ENCODE measurements around the gene ANKLE1. TPM values are rescaled to one million over a fixed set of nuclear protein-coding genes. Genes with fewer than 3 reads are reported as not detected.
A peak's percentile ranks its signal among the peaks of the same experiment; 100 is the strongest.

The ANKLE1 gene
- total and polyA plus RNA-seq, 10 of the 15 experiments (the other 5 are each of a cell fraction or from before 2014, with no cell fraction given), result 2.2 to 17.9 (median 10.9) TPM

DNA sequence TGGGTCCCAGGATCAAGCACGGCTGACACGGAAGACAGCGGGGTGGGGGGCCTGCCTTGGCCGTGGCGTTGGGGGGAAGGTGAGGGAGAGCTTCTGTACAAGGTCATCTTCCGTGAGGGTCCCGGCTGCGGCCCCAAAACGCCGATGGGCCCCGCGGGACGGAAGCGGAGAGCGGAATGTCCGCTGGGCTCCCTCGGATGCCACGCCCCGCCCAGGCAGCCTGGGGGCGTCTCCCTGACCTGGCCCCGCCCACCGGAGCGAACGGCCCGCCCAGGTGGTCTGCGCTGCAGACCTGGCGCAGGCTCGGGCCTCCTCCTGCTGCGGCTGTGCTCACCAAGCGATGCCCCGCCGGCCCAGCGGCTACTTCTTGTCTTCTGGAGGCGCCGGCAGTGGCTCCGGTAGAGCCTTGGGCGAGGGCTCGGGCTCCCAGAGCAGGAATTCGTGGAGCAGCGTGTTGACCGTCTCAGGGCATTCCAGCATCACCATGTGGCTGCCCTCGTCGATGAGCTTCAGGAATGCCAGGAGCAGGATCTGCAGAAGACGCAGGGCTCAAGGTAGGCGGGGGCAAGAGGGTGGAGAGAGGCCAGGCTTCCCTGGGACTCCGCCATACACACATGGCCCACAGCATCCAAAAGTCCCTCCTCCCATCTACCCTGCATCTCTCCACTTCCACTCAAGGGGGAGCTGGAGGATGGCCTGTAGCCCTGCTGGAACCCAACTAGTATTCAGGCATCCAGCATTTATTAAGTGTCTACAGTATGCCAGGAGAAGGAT lies 10.8 kb downstream of the ANKLE1 start:
- peak; percentile 97 for ATAC-seq
- peak; percentile 82 for TF ChIP-seq POLR2A (IDR thresholded peaks at IDR 0.05; ENCODE audit: low read depth, low read length)
- peak; percentile 93 for TF ChIP-seq SMARCA5 (IDR thresholded peaks at IDR 0.05)
- TF ChIP-seq, protein P1, sequence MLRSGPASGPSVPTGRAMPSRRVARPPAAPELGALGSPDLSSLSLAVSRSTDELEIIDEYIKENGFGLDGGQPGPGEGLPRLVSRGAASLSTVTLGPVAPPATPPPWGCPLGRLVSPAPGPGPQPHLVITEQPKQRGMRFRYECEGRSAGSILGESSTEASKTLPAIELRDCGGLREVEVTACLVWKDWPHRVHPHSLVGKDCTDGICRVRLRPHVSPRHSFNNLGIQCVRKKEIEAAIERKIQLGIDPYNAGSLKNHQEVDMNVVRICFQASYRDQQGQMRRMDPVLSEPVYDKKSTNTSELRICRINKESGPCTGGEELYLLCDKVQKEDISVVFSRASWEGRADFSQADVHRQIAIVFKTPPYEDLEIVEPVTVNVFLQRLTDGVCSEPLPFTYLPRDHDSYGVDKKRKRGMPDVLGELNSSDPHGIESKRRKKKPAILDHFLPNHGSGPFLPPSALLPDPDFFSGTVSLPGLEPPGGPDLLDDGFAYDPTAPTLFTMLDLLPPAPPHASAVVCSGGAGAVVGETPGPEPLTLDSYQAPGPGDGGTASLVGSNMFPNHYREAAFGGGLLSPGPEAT (IDR thresholded peaks at IDR 0.05; ENCODE audit: low read depth), result no peak
- peak; percentile 70; the same call in 1 of the 2 replicates for TF ChIP-seq YY1 (IDR thresholded peaks at IDR 0.05; ENCODE audit: low read depth, low read length)
- peak; percentile 30; the same call in 1 of the 2 replicates for TF ChIP-seq HDGF (IDR thresholded peaks at IDR 0.05)
- peak; percentile 94 for TF ChIP-seq RAD21 (IDR thresholded peaks at IDR 0.05; ENCODE audit: insufficient read depth, low read depth, low read length)
- TF ChIP-seq, protein P2, sequence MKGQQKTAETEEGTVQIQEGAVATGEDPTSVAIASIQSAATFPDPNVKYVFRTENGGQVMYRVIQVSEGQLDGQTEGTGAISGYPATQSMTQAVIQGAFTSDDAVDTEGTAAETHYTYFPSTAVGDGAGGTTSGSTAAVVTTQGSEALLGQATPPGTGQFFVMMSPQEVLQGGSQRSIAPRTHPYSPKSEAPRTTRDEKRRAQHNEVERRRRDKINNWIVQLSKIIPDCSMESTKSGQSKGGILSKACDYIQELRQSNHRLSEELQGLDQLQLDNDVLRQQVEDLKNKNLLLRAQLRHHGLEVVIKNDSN (IDR thresholded peaks at IDR 0.05; ENCODE audit: borderline replicate concordance, extremely low read length, insufficient read depth, low read depth, low read length), result no peak
- TF ChIP-seq, protein P3, sequence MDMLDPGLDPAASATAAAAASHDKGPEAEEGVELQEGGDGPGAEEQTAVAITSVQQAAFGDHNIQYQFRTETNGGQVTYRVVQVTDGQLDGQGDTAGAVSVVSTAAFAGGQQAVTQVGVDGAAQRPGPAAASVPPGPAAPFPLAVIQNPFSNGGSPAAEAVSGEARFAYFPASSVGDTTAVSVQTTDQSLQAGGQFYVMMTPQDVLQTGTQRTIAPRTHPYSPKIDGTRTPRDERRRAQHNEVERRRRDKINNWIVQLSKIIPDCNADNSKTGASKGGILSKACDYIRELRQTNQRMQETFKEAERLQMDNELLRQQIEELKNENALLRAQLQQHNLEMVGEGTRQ (IDR thresholded peaks at IDR 0.05; ENCODE audit: borderline replicate concordance, low read depth, low read length), result no peak
- no peak for TF ChIP-seq NFYA (IDR thresholded peaks at IDR 0.05; ENCODE audit: borderline replicate concordance, low read depth, low read length)
- TF ChIP-seq TAF1 (IDR thresholded peaks at IDR 0.05; ENCODE audit: borderline replicate concordance, low read depth, low read length), result 0 out of 2 replicates have a peak, but pooled peaks have one; percentile 9
- TF ChIP-seq TARDBP (IDR thresholded peaks at IDR 0.05; ENCODE audit: borderline replicate concordance), result peak; percentile 35; the same call in 1 of the 2 replicates
- peak; percentile 60; the same call in 1 of the 2 replicates for TF ChIP-seq SMC3 (IDR thresholded peaks at IDR 0.05; ENCODE audit: borderline replicate concordance, low read length)
- no peak for TF ChIP-seq MYB (IDR thresholded peaks at IDR 0.05; ENCODE audit: borderline replicate concordance, low read depth, low read length)
- 0 out of 4 replicates have a peak, but pooled peaks of 1 of the 2 experiments have one; percentile 6 for TF ChIP-seq BHLHE40 (IDR thresholded peaks at IDR 0.05; ENCODE audit: borderline replicate concordance in 1 of 2, low read depth in 2 of 2, low read length in 1 of 2)
- no peak for TF ChIP-seq SREBF2 (IDR thresholded peaks at IDR 0.05; ENCODE audit: low read length)
- TF ChIP-seq GATAD2B (conservative IDR thresholded peaks at IDR 0.05; ENCODE audit: low read depth), result peak; percentile 36; the same call in 1 of the 2 replicates

More for the DNA sequence above, 10.8 kb downstream of the ANKLE1 start:
- H3K36me3 ChIP-seq (ENCODE audit: control insufficient read depth in 2 of 2, insufficient read depth in 2 of 2, low read length in 1 of 2), result no peaks in the 10 kb centered on the region
- no peaks in the 10 kb centered on the region; the same call in 2 of the 3 replicates for H3K9me3 ChIP-seq (replicated peaks; ENCODE audit: control insufficient read depth, insufficient read depth, low read length)
- peak overlapping the region; percentile 27 for H3K9ac ChIP-seq (ENCODE audit: control insufficient read depth, insufficient read depth, low read length)
- RAD21 ChIA-PET (ENCODE audit: unreplicated experiment), result interaction anchor here (0.6 to 3.2 kb wide), 9 partner anchors 10 to 93 kb away, joined by 3 to 17 read pairs (median 5); partner anchors contain the start of genes ABHD8, BABAM1, DDA1 and MRPL34
- DNase-seq (ENCODE audit: low read depth, low spot score) (peak; percentile 46), FAIRE-seq (peak; percentile 96)
- H3K27me3 ChIP-seq (replicated peaks in 1 of 2; ENCODE audit: control insufficient read depth in 2 of 2, insufficient read depth in 2 of 2, low read length in 1 of 2), result no peaks in the 10 kb centered on the region
- H2AFZ ChIP-seq (ENCODE audit: control insufficient read depth, low read depth, low read length), result peak overlapping the region; percentile 91
- H4K20me1 ChIP-seq (ENCODE audit: control insufficient read depth, insufficient read depth), result no peaks in the 10 kb centered on the region
- peaks cover 4% of the 10 kb centered on the region; the same call in 1 of the 2 replicates for H3K4me1 ChIP-seq (ENCODE audit: control insufficient read depth, insufficient read depth, low read length)
- CTCF ChIA-PET, result interaction anchor here (0.6 to 6.5 kb wide), 12 partner anchors 9 to 173 kb away, joined by 3 to 81 read pairs (median 4); partner anchors contain the start of genes ABHD8, ANKLE1, ANO8 and BABAM1
- intact Hi-C loops (cut with micrococcal nuclease; ENCODE audit: unreplicated experiment) (loop anchor here (1.0 to 5.0 kb wide), 2 partner anchors 45 to 92 kb away; partner anchors contain the start of gene GTPBP3), in situ Hi-C loops (cut with MboI) (loop anchor here (5.0 kb wide), 1 partner anchor 95 kb away; no protein-coding TSS in a partner anchor)
- peak overlapping the region; percentile 35 for H3K27ac ChIP-seq (ENCODE audit: control insufficient read depth, insufficient read depth)
- BruUV-seq (replicated peaks), result no TSS peak
- H3K4me2 ChIP-seq (ENCODE audit: control insufficient read depth, insufficient read depth), result peak overlapping the region; percentile 90
- SMC1A ChIA-PET (ENCODE audit: uncharacterized antibody, unreplicated experiment), result interaction anchor here (1.0 to 2.0 kb wide), 7 partner anchors 10 to 100 kb away, joined by 3 to 9 read pairs (median 4); partner anchors contain the start of genes ANKLE1, DDA1 and MRPL34
- WGBS (ENCODE audit: insufficient coverage, insufficient replicate concordance, low lambda C conversion rate, missing lambda C conversion rate), result 2% methylated on average over 46 of the region's 46 CpGs
- POLR2A ChIA-PET, result interaction anchor here (0.7 to 1.9 kb wide), 5 partner anchors 11 to 936 kb away, joined by 3 to 12 read pairs (median 5); partner anchors contain the start of genes ABHD8, DDA1 and MRPL34
- peak overlapping the region; percentile 86 for H3K4me3 ChIP-seq
- H3K79me2 ChIP-seq (ENCODE audit: control insufficient read depth, insufficient read depth, low read length), result no peaks in the 10 kb centered on the region; the same call in 1 of the 2 replicates

Data from GM12878 (cell line).